ENCODE measurements around the gene HPGDS. TPM values are rescaled to one million over a fixed set of nuclear protein-coding genes. Genes with fewer than 3 reads are reported as not detected.

Gene HPGDS
- total RNA-seq, 2 experiments from 2014 or later, result not detected

DNA sequence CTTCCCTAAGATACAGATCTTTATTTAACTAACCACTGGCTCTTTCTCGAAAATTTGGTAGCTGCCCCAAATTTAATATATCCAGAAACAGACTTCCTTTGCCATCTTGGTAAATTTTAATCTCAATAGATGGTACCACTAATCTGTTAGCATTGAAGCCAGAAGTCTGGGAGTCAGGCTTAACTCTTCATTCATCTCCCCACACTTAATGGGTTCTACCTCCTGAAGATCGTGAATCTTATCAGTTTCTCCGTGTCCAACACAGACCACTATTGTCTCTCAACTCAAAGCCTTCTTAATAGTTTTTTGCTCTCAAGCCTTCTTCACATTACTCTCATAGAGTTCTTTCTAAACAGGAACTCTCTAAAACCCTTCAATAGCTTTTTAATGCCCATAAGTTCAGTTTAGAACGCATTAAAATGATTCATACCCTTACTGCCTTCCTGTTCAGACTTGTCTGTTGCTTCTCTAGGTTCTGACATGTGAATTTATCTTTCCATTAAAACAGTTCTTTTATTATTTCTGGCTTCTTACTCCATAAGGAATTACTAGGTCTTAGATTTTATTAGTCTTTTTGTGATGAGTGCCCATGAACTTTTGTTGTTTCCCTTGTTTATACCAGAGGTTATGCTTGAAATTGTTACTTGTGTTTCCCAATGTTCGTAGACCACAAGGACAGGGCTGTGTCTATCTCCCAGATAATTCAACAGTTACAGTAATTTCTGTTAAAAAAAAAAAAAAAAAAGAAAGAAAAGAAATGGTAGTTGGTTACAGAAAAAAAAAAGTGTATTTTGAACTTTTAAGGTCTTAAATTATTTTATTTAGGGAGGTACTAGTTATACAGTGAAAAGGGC lies 80.2 kb downstream of the HPGDS start:
- Mint-ChIP-seq H3K9me3 (no peaks in the 10 kb centered on the region), H3K4me1 (ENCODE audit: low read depth) (no peaks in the 10 kb centered on the region), H3K4me3 (no peak overlapping the region), H3K27ac (no peak overlapping the region), H3K27me3 (no peaks in the 10 kb centered on the region), H3K36me3 (ENCODE audit: low read depth) (peaks cover 55% of the 10 kb centered on the region)
- no peak overlapping the region for H3K4me3 ChIP-seq (ENCODE audit: low read length)
- CTCF ChIA-PET, result no interaction called here
- no peaks in the 10 kb centered on the region for H3K4me1 ChIP-seq (ENCODE audit: insufficient read depth, low read length)
- H3K36me3 ChIP-seq (ENCODE audit: insufficient read depth, low read length), result peaks cover 18% of the 10 kb centered on the region
- intact Hi-C loops (cut with DNase I, micrococcal nuclease), result no loop called here
- DNase-seq (no peak), ATAC-seq (ENCODE audit: poor library complexity) (no peak)
- TF ChIP-seq, protein P1, sequence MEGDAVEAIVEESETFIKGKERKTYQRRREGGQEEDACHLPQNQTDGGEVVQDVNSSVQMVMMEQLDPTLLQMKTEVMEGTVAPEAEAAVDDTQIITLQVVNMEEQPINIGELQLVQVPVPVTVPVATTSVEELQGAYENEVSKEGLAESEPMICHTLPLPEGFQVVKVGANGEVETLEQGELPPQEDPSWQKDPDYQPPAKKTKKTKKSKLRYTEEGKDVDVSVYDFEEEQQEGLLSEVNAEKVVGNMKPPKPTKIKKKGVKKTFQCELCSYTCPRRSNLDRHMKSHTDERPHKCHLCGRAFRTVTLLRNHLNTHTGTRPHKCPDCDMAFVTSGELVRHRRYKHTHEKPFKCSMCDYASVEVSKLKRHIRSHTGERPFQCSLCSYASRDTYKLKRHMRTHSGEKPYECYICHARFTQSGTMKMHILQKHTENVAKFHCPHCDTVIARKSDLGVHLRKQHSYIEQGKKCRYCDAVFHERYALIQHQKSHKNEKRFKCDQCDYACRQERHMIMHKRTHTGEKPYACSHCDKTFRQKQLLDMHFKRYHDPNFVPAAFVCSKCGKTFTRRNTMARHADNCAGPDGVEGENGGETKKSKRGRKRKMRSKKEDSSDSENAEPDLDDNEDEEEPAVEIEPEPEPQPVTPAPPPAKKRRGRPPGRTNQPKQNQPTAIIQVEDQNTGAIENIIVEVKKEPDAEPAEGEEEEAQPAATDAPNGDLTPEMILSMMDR (IDR thresholded peaks at IDR 0.05), result no peak
- POLR2A ChIA-PET, result no interaction called here
- no peak overlapping the region for H3K27ac ChIP-seq (ENCODE audit: low read depth in 1 of 2, low read length in 2 of 2)
- H3K9me3 ChIP-seq (ENCODE audit: control insufficient read depth in 1 of 2, insufficient read depth in 1 of 2, low read length in 2 of 2), result no peaks in the 10 kb centered on the region
- H3K27me3 ChIP-seq (ENCODE audit: control insufficient read depth in 1 of 2, insufficient read depth in 2 of 2, low read length in 2 of 2), result no peaks in the 10 kb centered on the region

DNA sequence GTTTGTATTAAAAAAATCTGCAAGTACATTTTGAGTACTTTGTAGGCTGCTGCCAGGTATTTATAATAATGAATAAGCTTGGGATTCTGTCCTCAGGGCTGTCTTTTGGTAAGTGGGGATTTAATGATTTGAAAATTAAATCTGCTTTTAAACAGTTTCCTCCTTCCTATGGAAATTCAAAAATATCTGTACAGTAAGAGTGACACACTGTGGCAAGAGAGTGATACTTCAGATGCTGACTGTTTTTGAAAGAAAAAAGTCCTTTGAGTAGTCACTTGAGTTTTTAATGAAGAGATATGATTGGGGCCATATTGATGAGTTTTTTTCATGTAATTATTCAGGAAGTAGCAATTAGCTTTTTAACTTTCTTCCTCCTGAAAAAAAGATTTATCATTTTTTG lies 85.8 kb downstream of the HPGDS start:
- no peak overlapping the region for H3K4me3 ChIP-seq (ENCODE audit: low read length)
- TF ChIP-seq, protein P1 (IDR thresholded peaks at IDR 0.05), result no peak
- H3K27me3 Mint-ChIP-seq, result no peaks in the 10 kb centered on the region
- intact Hi-C loops (cut with DNase I, micrococcal nuclease), result loop anchor here in 1 of 2 experiments (5.0 kb wide), 1 partner anchor 465 kb away; no protein-coding TSS in a partner anchor
- DNase-seq (peak in 2 of 14 experiments; percentile 4 to 7), ATAC-seq (ENCODE audit: poor library complexity) (no peak)
- CTCF ChIA-PET, result no interaction called here
- no peak overlapping the region for H3K4me3 Mint-ChIP-seq
- H3K36me3 ChIP-seq (ENCODE audit: insufficient read depth, low read length), result peaks cover 23% of the 10 kb centered on the region
- H3K4me1 Mint-ChIP-seq (ENCODE audit: low read depth), result no peaks in the 10 kb centered on the region
- H3K9me3 Mint-ChIP-seq, result no peaks in the 10 kb centered on the region
- no peaks in the 10 kb centered on the region for H3K9me3 ChIP-seq (ENCODE audit: control insufficient read depth in 1 of 2, insufficient read depth in 1 of 2, low read length in 2 of 2)
- no peaks in the 10 kb centered on the region for H3K4me1 ChIP-seq (ENCODE audit: insufficient read depth, low read length)
- H3K27ac ChIP-seq (ENCODE audit: low read depth in 1 of 2, low read length in 2 of 2), result no peak overlapping the region
- H3K27me3 ChIP-seq (ENCODE audit: control insufficient read depth in 1 of 2, insufficient read depth in 2 of 2, low read length in 2 of 2), result no peaks in the 10 kb centered on the region
- no peak overlapping the region for H3K27ac Mint-ChIP-seq
- POLR2A ChIA-PET, result no interaction called here
- peaks cover 62% of the 10 kb centered on the region for H3K36me3 Mint-ChIP-seq (ENCODE audit: low read depth)

DNA sequence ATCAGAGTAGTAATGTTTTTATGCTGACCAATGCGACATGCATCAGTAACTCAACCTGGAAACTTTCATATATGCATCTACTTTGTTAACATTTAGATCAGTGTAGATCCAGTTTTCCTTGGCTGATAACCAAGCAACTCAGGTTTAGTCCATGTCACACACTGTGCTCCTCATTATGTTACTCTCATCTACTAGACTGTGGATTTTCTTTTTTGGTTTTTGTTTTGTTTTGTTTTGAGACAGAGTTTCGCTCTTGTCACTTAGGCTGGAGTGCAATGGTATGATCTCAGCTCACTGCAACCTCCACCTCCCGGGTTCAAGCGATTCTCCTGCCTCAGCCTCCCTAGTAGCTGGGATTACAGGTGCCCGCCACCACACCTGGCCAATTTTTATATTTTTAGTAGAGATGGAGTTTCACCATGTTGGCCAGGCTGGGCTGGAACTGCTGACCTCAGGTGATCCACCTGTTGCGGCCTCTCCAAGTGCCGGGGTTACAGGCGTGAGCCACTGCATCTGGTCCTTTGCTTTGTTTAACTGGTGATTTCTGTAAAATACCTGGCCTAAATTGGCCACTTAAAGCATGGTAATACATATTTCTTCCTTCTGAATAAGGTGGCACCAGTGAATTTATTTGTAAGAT lies 86.4 kb downstream of the HPGDS start:
- ChIA-PET POLR2A (no interaction called here), CTCF (no interaction called here)

More for the DNA sequence above, 86.4 kb downstream of the HPGDS start:
- no peak overlapping the region for H3K4me3 ChIP-seq (ENCODE audit: low read length)
- H3K4me3 Mint-ChIP-seq, result no peak overlapping the region
- no peak for ATAC-seq (ENCODE audit: poor library complexity)
- no peaks in the 10 kb centered on the region for H3K4me1 Mint-ChIP-seq (ENCODE audit: low read depth)
- H3K27ac ChIP-seq (ENCODE audit: low read depth in 1 of 2, low read length in 2 of 2), result no peak overlapping the region
- DNase-seq, result no peak
- no peaks in the 10 kb centered on the region for H3K9me3 ChIP-seq (ENCODE audit: control insufficient read depth in 1 of 2, insufficient read depth in 1 of 2, low read length in 2 of 2)
- H3K36me3 Mint-ChIP-seq (ENCODE audit: low read depth), result peaks cover 60% of the 10 kb centered on the region
- H3K36me3 ChIP-seq (ENCODE audit: insufficient read depth, low read length), result peaks cover 20% of the 10 kb centered on the region
- H3K27me3 ChIP-seq (ENCODE audit: control insufficient read depth in 1 of 2, insufficient read depth in 2 of 2, low read length in 2 of 2), result no peaks in the 10 kb centered on the region
- no peaks in the 10 kb centered on the region for H3K9me3 Mint-ChIP-seq
- no peaks in the 10 kb centered on the region for H3K4me1 ChIP-seq (ENCODE audit: insufficient read depth, low read length)
- intact Hi-C loops (cut with DNase I, micrococcal nuclease), result loop anchor here in 1 of 2 experiments (5.0 kb wide), 1 partner anchor 464 kb away; no protein-coding TSS in a partner anchor
- H3K27me3 Mint-ChIP-seq, result no peaks in the 10 kb centered on the region
- TF ChIP-seq, protein P1 (IDR thresholded peaks at IDR 0.05), result no peak
- no peak overlapping the region for H3K27ac Mint-ChIP-seq

Data from CD4-positive, alpha-beta T cell (primary cell).